Stimulated activated CD4-positive, alpha-beta T cell treated with anti-CD3 and anti-CD28 coated beads, TNF-alpha, amount 100 ng/mL, for 1 hour (primary cell): Measurements from ENCODE around the gene PPIL3.

Experiments used
- DNase-seq, 3 donors: peaks; one replicate each; pipeline ENCODE4 v3.0.0-alpha.2; 2020; ENCODE audit warnings: low read depth in 3 of 3, low spot score in 1 of 3

The PPIL3 gene

GRCh38 chr2:200861617-200862155 is 27.2 kb downstream of the PPIL3 start:
- no peak for DNase-seq

- no peak for DNase-seq
Measured at GRCh38 chr2:200860092-200860795, 28.6 kb downstream of the PPIL3 start.

GRCh38 chr2:200856806-200857205 is 32.1 kb downstream of the PPIL3 start:
- no peak for DNase-seq

- no peak for DNase-seq
Measured at GRCh38 chr2:200852605-200853004, 36.3 kb downstream of the PPIL3 start.

GRCh38 chr2:200851398-200852248 is 37.3 kb downstream of the PPIL3 start:
- DNase-seq: no peak

- no peak for DNase-seq
Measured at GRCh38 chr2:200850512-200851256, 38.2 kb downstream of the PPIL3 start.

GRCh38 chr2:200847939-200848338 is 40.9 kb downstream of the PPIL3 start:
- no peak for DNase-seq

GRCh38 chr2:200847269-200847668 is 41.6 kb downstream of the PPIL3 start:
- no peak for DNase-seq

GRCh38 chr2:200845669-200846325 is 43.1 kb downstream of the PPIL3 start:
- DNase-seq: no peak

GRCh38 chr2:200845194-200845593 is 43.7 kb downstream of the PPIL3 start:
- no peak for DNase-seq

- no peak for DNase-seq
Measured at GRCh38 chr2:200843993-200844948, 44.6 kb downstream of the PPIL3 start.

- no peak for DNase-seq
Measured at GRCh38 chr2:200839513-200839912, 49.4 kb downstream of the PPIL3 start.

GRCh38 chr2:200834701-200835100 is 54.2 kb downstream of the PPIL3 start:
- DNase-seq: no peak

- no peak for DNase-seq
Measured at GRCh38 chr2:200829258-200829655, 59.6 kb downstream of the PPIL3 start.

GRCh38 chr2:200828572-200829257 is 60.2 kb downstream of the PPIL3 start:
- no peak for DNase-seq

- no peak for DNase-seq
Measured at GRCh38 chr2:200828104-200828503, 60.8 kb downstream of the PPIL3 start.

- no peak for DNase-seq
Measured at GRCh38 chr2:200821686-200822245, 67.1 kb downstream of the PPIL3 start.
